Endothelial cell of umbilical vein (primary cell): Measurements from ENCODE around the gene GPATCH1. TPM values are rescaled to one million over a fixed set of nuclear protein-coding genes. Genes with fewer than 3 reads are reported as not detected.

Experiments used
- BruUV-seq: library from RNA; stranded (reverse); fragments of 400-500 nt; replicated peaks from 2 replicates; lab custom pipeline; 2021; lab: Mats Ljungman, UMichigan
- CTCF ChIA-PET: fragments of 300-600, 350-600 bp; sonication (Branson Sonifier 250); formaldehyde crosslinking; loops from one replicate; lab custom pipeline; 2021; ENCODE audit warnings: antibody characterized with exemption, inconsistent platforms; lab: Charles Lee
- POLR2A ChIA-PET: fragments of 300-600, 350-600 bp; sonication (Branson Sonifier 250); formaldehyde crosslinking; loops from one replicate; lab custom pipeline; 2021; ENCODE audit warnings: antibody characterized with exemption, inconsistent platforms; lab: Charles Lee
- DNase-seq: peaks from one replicate; pipeline ENCODE4 v3.0.0-alpha.2; 2011; ENCODE audit warnings: low read depth, low spot score
- FAIRE-seq: peaks from 2 replicates; lab custom pipeline; 2011; peaks lifted over from hg19 to GRCh38; lab: Jason Lieb, UNC
- H2AFZ ChIP-seq: 2 replicates; pipeline ENCODE4 v1.6.0; 2012; ENCODE audit warnings: low read depth, low read length, control low read depth, inconsistent platforms
- H3K27ac ChIP-seq: 2 replicates; pipeline ENCODE4 v1.5.1; 2011; ENCODE audit warnings: low read depth, mild to moderate bottlenecking, control low read depth, low read length, moderate library complexity; ENCODE audit not compliant: insufficient read depth
- H3K27me3 ChIP-seq, 2 experiments: 2 replicates each; pipeline versions ENCODE4 v1.6.0 to v1.6.1; 2011; ENCODE audit warnings: low read length in 2 of 2, mixed read lengths in 1 of 2; ENCODE audit not compliant: control insufficient read depth in 2 of 2, insufficient read depth in 2 of 2
- H3K36me3 ChIP-seq, 2 experiments: 2 replicates in 1 of 2; 3 replicates in 1 of 2; pipeline ENCODE4 v1.5.1; 2011; ENCODE audit warnings: low read length in 2 of 2, mild to moderate bottlenecking in 1 of 2, moderate library complexity in 1 of 2; ENCODE audit not compliant: control insufficient read depth in 2 of 2, insufficient read depth in 2 of 2; ENCODE audit errors: extremely low read depth in 1 of 2
- H3K4me1 ChIP-seq: 3 replicates; pipeline ENCODE4 v1.5.1; 2011; ENCODE audit warnings: mild to moderate bottlenecking, low read length; ENCODE audit not compliant: control insufficient read depth, insufficient read depth; ENCODE audit errors: extremely low read depth
- H3K4me2 ChIP-seq: 2 replicates; pipeline ENCODE4 v1.6.1; 2011; ENCODE audit warnings: low read length, control low read depth, mixed read lengths; ENCODE audit not compliant: insufficient read depth
- H3K4me3 ChIP-seq, 3 experiments: fragments of 200-600 bp in 1 of 3; sonication (generic), shearing (Covaris generic) in 1 of 3; replicated peaks in 1 of 3; 2 replicates each; pipeline ENCODE4 v1.5.1; 2011 to 2016; ENCODE audit warnings: control low read depth in 3 of 3, low read length in 3 of 3, mild to moderate bottlenecking in 2 of 3, inconsistent platforms in 1 of 3, low read depth in 1 of 3, moderate library complexity in 1 of 3; ENCODE audit not compliant: insufficient read depth in 1 of 3
- H3K79me2 ChIP-seq: 2 replicates; pipeline ENCODE4 v1.6.0; 2012; ENCODE audit warnings: low read length, inconsistent platforms; ENCODE audit not compliant: control insufficient read depth, insufficient read depth
- H3K9ac ChIP-seq: replicated peaks from 2 replicates; pipeline ENCODE3; 2011; ENCODE audit warnings: low read length, control low read depth; ENCODE audit not compliant: insufficient read depth; ENCODE audit errors: extremely low read depth
- H3K9me1 ChIP-seq: replicated peaks from 3 replicates; pipeline ENCODE4 v1.6.0; 2011; ENCODE audit warnings: mild to moderate bottlenecking, low read length; ENCODE audit not compliant: control insufficient read depth, insufficient read depth; ENCODE audit errors: extremely low read depth
- H3K9me3 ChIP-seq: replicated peaks from 2 replicates; pipeline ENCODE4 v1.5.1; 2012; ENCODE audit warnings: low read length, inconsistent platforms; ENCODE audit not compliant: control insufficient read depth, insufficient read depth
- H4K20me1 ChIP-seq: replicated peaks from 2 replicates; pipeline ENCODE3; 2011; ENCODE audit warnings: mild to moderate bottlenecking, low read length; ENCODE audit not compliant: control insufficient read depth, insufficient read depth; ENCODE audit errors: extremely low read depth
- EZH2 ChIP-seq: IDR thresholded peaks from 2 replicates; pipeline ENCODE4 v1.6.1; 2012; ENCODE audit warnings: borderline replicate concordance, low read depth, mild to moderate bottlenecking, moderate library complexity, low read length, inconsistent platforms; ENCODE audit not compliant: severe bottlenecking
- FOS ChIP-seq: IDR thresholded peaks from 2 replicates; pipeline ENCODE4 v1.6.1; 2011; ENCODE audit warnings: mild to moderate bottlenecking, low read length, moderate library complexity, borderline replicate concordance; ENCODE audit not compliant: insufficient read depth
- GATA2 ChIP-seq: IDR thresholded peaks from 2 replicates; pipeline ENCODE4 v1.7.0; 2011; ENCODE audit warnings: low read depth, mild to moderate bottlenecking, moderate library complexity, mixed read lengths, low read length; ENCODE audit not compliant: insufficient read length, insufficient read depth
- JUN ChIP-seq: IDR thresholded peaks from 2 replicates; pipeline ENCODE4 v1.6.1; 2011; ENCODE audit warnings: borderline replicate concordance, low read depth; ENCODE audit not compliant: insufficient read length, insufficient read depth
- MYC ChIP-seq: IDR thresholded peaks from one replicate; pipeline ENCODE4 v1.6.1; 2011; ENCODE audit warnings: mild to moderate bottlenecking, low read depth, low read length
- POLR2A ChIP-seq: IDR thresholded peaks from 2 replicates; pipeline ENCODE4 v1.6.1; 2012; ENCODE audit warnings: low read depth, mild to moderate bottlenecking, control low read depth, low read length
- POLR2AphosphoS5 ChIP-seq: IDR thresholded peaks from 2 replicates; pipeline ENCODE4 v1.6.1; 2012; ENCODE audit warnings: low read depth, mild to moderate bottlenecking, control low read depth, low read length, moderate library complexity; ENCODE audit not compliant: insufficient read depth
- dilution Hi-C: fragments of 300-500 bp; cut with MboI; formaldehyde crosslinking; loops from one replicate; pipeline ENCODE4 v1.15.0; 2019; ENCODE audit warnings: low sequenced_read_pairs; ENCODE audit not compliant: extremely low pct_ligation_motif_present
- intact Hi-C: fragments of 100-400 bp; cut with micrococcal nuclease; formaldehyde crosslinking; loops from one replicate; pipeline ENCODE4 v1.10.0; 2022
- polyA plus RNA-seq, 4 experiments: library from polyadenylated mRNA; depleted of rRNA in 3 of 4; stranded (reverse) in 3 of 4; unstranded in 1 of 4; fragments of >200 nt; gene quantifications; 2 replicates each; pipeline versions ENCODE4 v1.2.1 to v1.2.3, GENCODE V29; 2011 to 2012; ENCODE audit warnings: missing spikeins in 1 of 4
- total RNA-seq: library from RNA; stranded (reverse); gene quantifications from 2 replicates; pipeline ENCODE4 v1.2.3, GENCODE V29; 2021
- TF ChIP-seq, protein P1 (sequence below), 2 donors: IDR thresholded peaks; 1 replicate in 1 of 2; 2 replicates in 1 of 2; pipeline ENCODE4 v1.5.1; 2011; ENCODE audit warnings: low read length in 2 of 2, mild to moderate bottlenecking in 2 of 2, moderate library complexity in 2 of 2, control low read depth in 1 of 2, inconsistent platforms in 1 of 2, low read depth in 1 of 2; ENCODE audit not compliant: insufficient read depth in 1 of 2; ENCODE audit errors: extremely low read depth in 1 of 2
- TF ChIP-seq, protein P2 (sequence below): IDR thresholded peaks from 2 replicates; pipeline ENCODE4 v1.6.1; 2011; ENCODE audit not compliant: insufficient read depth, insufficient read length

The GPATCH1 gene
- total and polyA plus RNA-seq, 2 donors (not counting 3 experiments of a cell fraction or from before 2014, with no cell fraction given) = 4.5 to 9.2 TPM

DNA sequence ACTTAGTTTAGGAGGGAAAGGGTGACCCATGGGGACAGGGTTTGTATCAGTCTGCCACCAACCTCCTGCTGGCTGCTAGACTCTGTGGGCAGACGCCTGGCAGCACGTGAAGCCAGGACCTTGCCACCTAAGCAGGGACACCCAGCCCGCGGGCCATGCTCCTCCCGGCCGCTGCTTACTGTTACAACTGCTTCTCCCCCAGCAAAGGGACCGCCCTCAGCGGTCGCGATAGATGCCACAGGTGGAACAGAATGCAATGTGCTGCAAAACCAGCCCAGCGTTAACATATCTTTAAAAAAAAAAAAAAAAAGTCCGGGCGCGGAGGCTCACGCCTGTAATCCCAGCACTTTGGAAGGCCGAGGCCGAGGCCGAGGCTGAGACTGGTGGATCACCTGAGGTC, 14.4 kb upstream of the GPATCH1 start:
- Histone ChIP-seq H3K4me1 (no peaks in the 10 kb centered on the region), H3K9ac (no peak overlapping the region), H4K20me1 (no peaks in the 10 kb centered on the region), H3K9me1 (no peaks in the 10 kb centered on the region), H3K27me3 (peaks cover 5 to 16% of the 10 kb centered on the region in 2 experiments), H3K27ac (no peak overlapping the region), H3K4me2 (no peak overlapping the region), H2AFZ (no peak overlapping the region), H3K36me3 (no peaks in the 10 kb centered on the region), H3K9me3 (no peaks in the 10 kb centered on the region), H3K4me3 (no peak overlapping the region), H3K79me2 (no peaks in the 10 kb centered on the region)
- CTCF ChIA-PET = no interaction called here
- BruUV-seq = no TSS peak
- FAIRE-seq (no peak), DNase-seq (no peak)
- POLR2A ChIA-PET = no interaction called here
- dilution Hi-C loops = no loop called here
- intact Hi-C loops = no loop called here
- TF ChIP-seq FOS (no peak), MYC (no peak), GATA2 (no peak), POLR2A (no peak), EZH2 (no peak), POLR2AphosphoS5 (no peak), JUN (no peak)
- TF ChIP-seq, protein P1, sequence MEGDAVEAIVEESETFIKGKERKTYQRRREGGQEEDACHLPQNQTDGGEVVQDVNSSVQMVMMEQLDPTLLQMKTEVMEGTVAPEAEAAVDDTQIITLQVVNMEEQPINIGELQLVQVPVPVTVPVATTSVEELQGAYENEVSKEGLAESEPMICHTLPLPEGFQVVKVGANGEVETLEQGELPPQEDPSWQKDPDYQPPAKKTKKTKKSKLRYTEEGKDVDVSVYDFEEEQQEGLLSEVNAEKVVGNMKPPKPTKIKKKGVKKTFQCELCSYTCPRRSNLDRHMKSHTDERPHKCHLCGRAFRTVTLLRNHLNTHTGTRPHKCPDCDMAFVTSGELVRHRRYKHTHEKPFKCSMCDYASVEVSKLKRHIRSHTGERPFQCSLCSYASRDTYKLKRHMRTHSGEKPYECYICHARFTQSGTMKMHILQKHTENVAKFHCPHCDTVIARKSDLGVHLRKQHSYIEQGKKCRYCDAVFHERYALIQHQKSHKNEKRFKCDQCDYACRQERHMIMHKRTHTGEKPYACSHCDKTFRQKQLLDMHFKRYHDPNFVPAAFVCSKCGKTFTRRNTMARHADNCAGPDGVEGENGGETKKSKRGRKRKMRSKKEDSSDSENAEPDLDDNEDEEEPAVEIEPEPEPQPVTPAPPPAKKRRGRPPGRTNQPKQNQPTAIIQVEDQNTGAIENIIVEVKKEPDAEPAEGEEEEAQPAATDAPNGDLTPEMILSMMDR (IDR thresholded peaks at IDR 0.05; ENCODE audit: extremely low read depth in 1 of 2, insufficient read depth in 1 of 2, low read depth in 1 of 2, low read length in 2 of 2) = no peak
- TF ChIP-seq, protein P2, sequence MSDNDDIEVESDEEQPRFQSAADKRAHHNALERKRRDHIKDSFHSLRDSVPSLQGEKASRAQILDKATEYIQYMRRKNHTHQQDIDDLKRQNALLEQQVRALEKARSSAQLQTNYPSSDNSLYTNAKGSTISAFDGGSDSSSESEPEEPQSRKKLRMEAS = no peak
